Measurements from ENCODE around the gene SNX27.

SNX27 gene

GRCh38 chr1:151612501-151613281, 841 bp downstream of the SNX27 start:
- Histone ChIP-seq H3K27ac (ENCODE audit: low read depth, low read length) (no peak overlapping the region), H4K20me1 (ENCODE audit: control insufficient read depth, insufficient read depth, low read depth, low read length) (0 out of 2 replicates have a peak, but pooled peaks cover 3% of the 10 kb centered on the region), H3F3A (ENCODE audit: control insufficient read depth, insufficient read depth) (no peaks in the 10 kb centered on the region; the same call in 1 of the 2 replicates), H3K4me1 (ENCODE audit: control insufficient read depth, low read length) (peaks cover 18% of the 10 kb centered on the region), H3K4me3 (ENCODE audit: low read length) (peak overlapping the region; percentile 98), H3K9me2 (replicated peaks; ENCODE audit: control insufficient read depth, low read length) (no peaks in the 10 kb centered on the region), H3K9me3 (ENCODE audit: control insufficient read depth, insufficient read depth, low read length) (no peaks in the 10 kb centered on the region), H3K27me3 (ENCODE audit: control insufficient read depth, low read length) (no peaks in the 10 kb centered on the region), H3K36me3 (ENCODE audit: control insufficient read depth, low read length) (peaks cover 3% of the 10 kb centered on the region), H3K4me2 (ENCODE audit: low read length) (peak overlapping the region; percentile 99), H3K79me2 (ENCODE audit: control insufficient read depth, low read length) (peaks cover 49% of the 10 kb centered on the region)
- TF ChIP-seq EZH2phosphoT487 (IDR thresholded peaks at IDR 0.05; ENCODE audit: borderline replicate concordance, low read length): no peak
- TF ChIP-seq, protein P1, sequence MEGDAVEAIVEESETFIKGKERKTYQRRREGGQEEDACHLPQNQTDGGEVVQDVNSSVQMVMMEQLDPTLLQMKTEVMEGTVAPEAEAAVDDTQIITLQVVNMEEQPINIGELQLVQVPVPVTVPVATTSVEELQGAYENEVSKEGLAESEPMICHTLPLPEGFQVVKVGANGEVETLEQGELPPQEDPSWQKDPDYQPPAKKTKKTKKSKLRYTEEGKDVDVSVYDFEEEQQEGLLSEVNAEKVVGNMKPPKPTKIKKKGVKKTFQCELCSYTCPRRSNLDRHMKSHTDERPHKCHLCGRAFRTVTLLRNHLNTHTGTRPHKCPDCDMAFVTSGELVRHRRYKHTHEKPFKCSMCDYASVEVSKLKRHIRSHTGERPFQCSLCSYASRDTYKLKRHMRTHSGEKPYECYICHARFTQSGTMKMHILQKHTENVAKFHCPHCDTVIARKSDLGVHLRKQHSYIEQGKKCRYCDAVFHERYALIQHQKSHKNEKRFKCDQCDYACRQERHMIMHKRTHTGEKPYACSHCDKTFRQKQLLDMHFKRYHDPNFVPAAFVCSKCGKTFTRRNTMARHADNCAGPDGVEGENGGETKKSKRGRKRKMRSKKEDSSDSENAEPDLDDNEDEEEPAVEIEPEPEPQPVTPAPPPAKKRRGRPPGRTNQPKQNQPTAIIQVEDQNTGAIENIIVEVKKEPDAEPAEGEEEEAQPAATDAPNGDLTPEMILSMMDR (IDR thresholded peaks at IDR 0.05; ENCODE audit: low read depth, low read length, poor library complexity, severe bottlenecking): no peak

GRCh38 chr1:151613282-151613780, 1.5 kb downstream of the SNX27 start:
- Histone ChIP-seq H3K79me2 (ENCODE audit: control insufficient read depth, low read length) (peaks cover 53% of the 10 kb centered on the region), H3K9me2 (replicated peaks; ENCODE audit: control insufficient read depth, low read length) (no peaks in the 10 kb centered on the region), H3K27ac (ENCODE audit: low read depth, low read length) (no peak overlapping the region), H3K4me2 (ENCODE audit: low read length) (peak overlapping the region; percentile 99), H3K27me3 (ENCODE audit: control insufficient read depth, low read length) (no peaks in the 10 kb centered on the region), H4K20me1 (ENCODE audit: control insufficient read depth, insufficient read depth, low read depth, low read length) (0 out of 2 replicates have a peak, but pooled peaks cover 3% of the 10 kb centered on the region), H3K9me3 (ENCODE audit: control insufficient read depth, insufficient read depth, low read length) (no peaks in the 10 kb centered on the region), H3K4me3 (ENCODE audit: low read length) (peak overlapping the region; percentile 98), H3F3A (ENCODE audit: control insufficient read depth, insufficient read depth) (no peaks in the 10 kb centered on the region; the same call in 1 of the 2 replicates), H3K4me1 (ENCODE audit: control insufficient read depth, low read length) (peaks cover 18% of the 10 kb centered on the region), H3K36me3 (ENCODE audit: control insufficient read depth, low read length) (peaks cover 3% of the 10 kb centered on the region)
- TF ChIP-seq EZH2phosphoT487 (IDR thresholded peaks at IDR 0.05; ENCODE audit: borderline replicate concordance, low read length): no peak
- TF ChIP-seq, protein P1 (IDR thresholded peaks at IDR 0.05; ENCODE audit: low read depth, low read length, poor library complexity, severe bottlenecking): no peak

GRCh38 chr1:151615711-151616504, 4.1 kb downstream of the SNX27 start:
- H3K27me3 ChIP-seq (ENCODE audit: control insufficient read depth, low read length): no peaks in the 10 kb centered on the region
- H3K4me3 ChIP-seq (ENCODE audit: low read length): no peak overlapping the region
- peaks cover 18% of the 10 kb centered on the region for H3K4me1 ChIP-seq (ENCODE audit: control insufficient read depth, low read length)
- peaks cover 3% of the 10 kb centered on the region for H3K36me3 ChIP-seq (ENCODE audit: control insufficient read depth, low read length)
- H3K79me2 ChIP-seq (ENCODE audit: control insufficient read depth, low read length): peaks cover 75% of the 10 kb centered on the region
- H3F3A ChIP-seq (ENCODE audit: control insufficient read depth, insufficient read depth): no peaks in the 10 kb centered on the region; the same call in 1 of the 2 replicates
- H3K4me2 ChIP-seq (ENCODE audit: low read length): peak overlapping the region; percentile 13; the same call in 1 of the 2 replicates
- H3K9me2 ChIP-seq (replicated peaks; ENCODE audit: control insufficient read depth, low read length): no peaks in the 10 kb centered on the region
- no peak overlapping the region for H3K27ac ChIP-seq (ENCODE audit: low read depth, low read length)
- no peaks in the 10 kb centered on the region for H3K9me3 ChIP-seq (ENCODE audit: control insufficient read depth, insufficient read depth, low read length)
- peaks cover 7% of the 10 kb centered on the region; the same call in 1 of the 2 replicates for H4K20me1 ChIP-seq (ENCODE audit: control insufficient read depth, insufficient read depth, low read depth, low read length)
- no peak for TF ChIP-seq EZH2phosphoT487 (IDR thresholded peaks at IDR 0.05; ENCODE audit: borderline replicate concordance, low read length)
- TF ChIP-seq, protein P1 (IDR thresholded peaks at IDR 0.05; ENCODE audit: low read depth, low read length, poor library complexity, severe bottlenecking): no peak

Measured in DOHH2 (cell line).